IgD-negative memory B cell (primary cell): ENCODE results near the gene KIAA1191. TPM values are rescaled to one million over a fixed set of nuclear protein-coding genes. Genes with fewer than 3 reads are reported as not detected.

Experiments
- H3K27ac Mint-ChIP-seq, 3 donors: one replicate each; pipeline ENCODE4 v1.8.0; 2020 to 2022; ENCODE audit warnings: mild to moderate bottlenecking in 3 of 3, mixed read lengths in 3 of 3, moderate library complexity in 1 of 3
- H3K27me3 Mint-ChIP-seq: one replicate; pipeline ENCODE4 v1.8.0; 2021; ENCODE audit warnings: mixed read lengths
- H3K36me3 Mint-ChIP-seq: one replicate; pipeline ENCODE4 v1.8.0; 2020; ENCODE audit warnings: mild to moderate bottlenecking, mixed read lengths
- H3K4me1 Mint-ChIP-seq, 3 donors: one replicate each; pipeline ENCODE4 v1.8.0; 2020 to 2022; ENCODE audit warnings: mixed read lengths in 3 of 3, mild to moderate bottlenecking in 1 of 3
- H3K4me3 Mint-ChIP-seq, 4 donors: one replicate each; pipeline ENCODE4 v1.8.0; 2020 to 2022; ENCODE audit warnings: mild to moderate bottlenecking in 4 of 4, mixed read lengths in 4 of 4, moderate library complexity in 3 of 4
- H3K9me3 Mint-ChIP-seq, 3 donors: one replicate each; pipeline ENCODE4 v1.8.0; 2020 to 2021; ENCODE audit warnings: mixed read lengths in 3 of 3, mild to moderate bottlenecking in 1 of 3
- polyA plus RNA-seq: library from polyadenylated mRNA; unstranded; fragments of 300-500 nt; fragmentation: Illumina TruSeq; gene quantifications from one replicate; pipeline ENCODE4 v1.2.3, GENCODE V29; 2021

Gene KIAA1191
- polyA plus RNA-seq, 1 donor from 2014 or later: 45.2 TPM

DNA sequence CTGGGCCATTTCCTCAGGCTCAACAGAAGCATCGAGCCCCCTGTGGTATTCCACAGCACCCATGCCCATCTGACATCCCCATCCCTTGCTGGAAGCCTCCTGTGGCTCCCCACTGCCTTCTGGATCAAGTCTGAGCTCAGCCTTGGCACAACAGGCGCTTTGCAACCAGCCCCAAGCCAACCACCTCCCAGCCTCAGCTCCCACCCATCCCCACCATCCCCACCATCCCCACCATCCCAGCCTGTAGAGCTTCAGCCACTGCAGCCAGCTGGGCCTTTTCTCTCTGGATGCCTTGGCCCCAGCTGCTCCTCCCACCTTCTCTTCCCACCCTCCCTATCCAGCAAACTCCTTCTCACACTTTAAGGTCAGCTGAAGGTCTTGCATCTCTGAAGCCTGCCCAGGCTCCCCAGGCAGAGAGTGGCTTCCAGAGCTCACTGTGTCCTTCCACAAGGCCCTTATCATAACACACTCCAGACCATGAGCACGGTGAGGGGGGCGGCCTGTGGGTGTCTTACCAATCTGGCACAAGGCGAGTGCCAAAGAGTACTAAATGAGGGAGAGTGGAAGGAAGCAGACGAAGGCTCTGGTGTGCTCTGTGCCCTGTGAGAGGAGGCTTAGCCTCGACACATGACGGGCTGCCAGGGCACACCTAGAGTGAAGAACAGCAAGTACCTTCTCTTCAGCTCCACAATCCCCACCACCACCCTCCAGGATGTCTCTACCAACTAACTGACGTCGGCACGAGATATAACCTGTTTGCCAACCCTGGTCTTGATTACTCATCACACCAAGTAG, 33.5 kb upstream of the KIAA1191 start:
- peak overlapping the region in 1 of 3 donors; percentile 42 for H3K27ac Mint-ChIP-seq
- H3K36me3 Mint-ChIP-seq: peaks cover 3% of the 10 kb centered on the region
- H3K9me3 Mint-ChIP-seq: no peaks in the 10 kb centered on the region
- no peaks in the 10 kb centered on the region for H3K27me3 Mint-ChIP-seq
- H3K4me3 Mint-ChIP-seq: no peak overlapping the region
- peaks cover 0 to 2% (median 0%) of the 10 kb centered on the region in 3 donors for H3K4me1 Mint-ChIP-seq

DNA sequence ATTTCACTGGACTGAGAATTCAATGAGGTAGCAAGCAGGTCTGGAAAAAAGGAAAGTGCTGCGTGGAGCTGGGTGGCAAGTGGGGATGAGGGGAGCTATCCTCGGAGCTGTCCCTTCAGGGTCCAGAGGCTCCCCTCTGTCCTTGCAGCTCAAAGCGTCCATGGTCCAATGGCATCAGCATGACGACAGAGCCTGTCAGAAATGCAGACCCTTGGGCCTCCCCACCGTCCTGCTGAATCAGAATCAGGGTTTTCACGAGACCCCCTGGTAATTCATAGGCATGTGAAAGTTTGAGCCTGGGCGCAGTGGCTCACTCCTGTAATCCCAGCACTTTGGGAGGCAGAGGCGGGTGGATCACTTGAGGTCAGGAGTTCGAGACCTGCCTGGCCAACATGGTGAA, 32.5 kb upstream of the KIAA1191 start:
- H3K4me1 Mint-ChIP-seq: peaks cover 0 to 3% (median 2%) of the 10 kb centered on the region in 3 donors
- H3K4me3 Mint-ChIP-seq: no peak overlapping the region
- H3K27ac Mint-ChIP-seq: no peak overlapping the region
- H3K9me3 Mint-ChIP-seq: no peaks in the 10 kb centered on the region
- H3K36me3 Mint-ChIP-seq: peaks cover 3% of the 10 kb centered on the region
- H3K27me3 Mint-ChIP-seq: no peaks in the 10 kb centered on the region

- peaks cover 3% of the 10 kb centered on the region for H3K36me3 Mint-ChIP-seq
- peaks cover 6 to 8% (median 7%) of the 10 kb centered on the region in 3 donors for H3K4me1 Mint-ChIP-seq
- H3K27me3 Mint-ChIP-seq: no peaks in the 10 kb centered on the region
- no peaks in the 10 kb centered on the region for H3K9me3 Mint-ChIP-seq
- peak overlapping the region in 1 of 3 donors; percentile 9 for H3K27ac Mint-ChIP-seq
- peak overlapping the region in 1 of 4 donors; percentile 54 for H3K4me3 Mint-ChIP-seq
These were observed 31.0 kb upstream of the KIAA1191 start for GRCh38 chr5:176392526-176392925.

GRCh38 chr5:176391999-176392398, 30.4 kb upstream of the KIAA1191 start:
- H3K4me3 Mint-ChIP-seq: peak overlapping the region in 1 of 4 donors; percentile 77
- peak overlapping the region in 1 of 3 donors; percentile 50 for H3K27ac Mint-ChIP-seq
- peaks cover 6 to 12% (median 8%) of the 10 kb centered on the region in 3 donors for H3K4me1 Mint-ChIP-seq

DNA sequence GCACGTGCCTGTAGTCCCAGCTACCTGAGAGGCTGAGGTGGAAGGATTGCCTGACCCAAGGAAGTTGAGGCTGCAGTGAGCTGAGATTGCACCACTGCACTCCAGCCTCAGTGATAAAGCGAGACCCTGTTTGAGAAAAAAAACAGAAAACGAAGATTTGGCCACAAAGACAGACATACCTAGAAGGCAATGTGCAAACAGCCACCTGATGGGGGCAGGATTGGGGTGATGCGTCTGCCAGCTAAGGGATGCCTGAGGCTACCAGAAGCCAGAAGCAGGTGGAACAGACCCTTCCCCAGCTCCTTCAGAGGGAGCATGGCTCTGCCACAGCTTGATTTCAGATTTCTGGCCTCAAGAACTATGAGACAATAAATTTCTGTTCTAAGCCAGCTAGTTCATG, 29.9 kb upstream of the KIAA1191 start:
- Mint-ChIP-seq H3K36me3 (peaks cover 1% of the 10 kb centered on the region), H3K27me3 (no peaks in the 10 kb centered on the region), H3K4me3 (peak overlapping the region in 1 of 4 donors; percentile 77), H3K27ac (peak overlapping the region in 2 of 3 donors; percentile 50 to 76), H3K4me1 (peaks cover 8 to 16% (median 8%) of the 10 kb centered on the region in 3 donors), H3K9me3 (no peaks in the 10 kb centered on the region)

More at GRCh38 chr5:176391999-176392398, 30.4 kb upstream of the KIAA1191 start:
- peaks cover 3% of the 10 kb centered on the region for H3K36me3 Mint-ChIP-seq
- H3K9me3 Mint-ChIP-seq: no peaks in the 10 kb centered on the region
- no peaks in the 10 kb centered on the region for H3K27me3 Mint-ChIP-seq

DNA sequence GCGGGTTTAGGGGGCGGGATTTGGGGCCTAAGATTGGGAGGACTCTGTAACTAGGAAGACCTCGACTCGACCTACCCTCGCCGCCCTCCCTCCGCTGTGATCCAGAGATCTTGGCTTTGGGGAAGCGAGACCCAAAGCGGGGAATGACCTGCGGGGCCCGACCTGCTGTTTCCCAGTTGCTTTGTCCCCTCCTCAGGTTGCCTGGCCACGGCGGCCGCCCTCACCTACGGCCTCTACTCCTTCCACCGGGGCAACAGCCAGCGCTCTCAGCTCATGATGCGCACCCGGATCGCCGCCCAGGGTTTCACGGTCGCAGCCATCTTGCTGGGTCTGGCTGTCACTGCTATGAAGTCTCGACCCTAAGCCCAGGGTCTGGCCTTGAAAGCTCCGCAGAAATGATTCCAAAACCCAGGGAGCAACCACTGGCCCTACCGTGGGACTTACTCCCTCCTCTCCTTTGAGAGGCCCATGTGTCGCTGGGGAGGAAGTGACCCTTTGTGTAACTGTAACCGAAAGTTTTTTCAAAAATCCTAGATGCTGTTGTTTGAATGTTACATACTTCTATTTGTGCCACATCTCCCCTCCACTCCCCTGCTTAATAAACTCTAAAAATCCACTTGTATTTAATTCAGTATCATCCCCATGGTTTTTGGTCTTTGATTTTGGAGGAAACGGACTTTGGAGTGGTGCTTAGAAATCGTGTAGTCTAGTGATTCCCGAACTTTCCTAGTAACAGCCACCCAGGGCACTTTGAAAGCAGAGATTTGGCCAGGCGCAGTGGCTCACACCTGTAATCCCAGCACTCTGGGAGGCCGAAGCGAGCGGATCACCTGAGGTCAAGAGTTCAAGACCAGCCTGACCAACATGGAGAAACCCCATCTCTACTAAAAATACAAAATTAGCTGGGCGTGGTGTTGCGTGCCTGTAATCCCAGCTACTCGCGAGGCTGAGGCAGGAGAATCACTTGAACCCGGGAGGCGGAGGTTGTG, 27.9 kb upstream of the KIAA1191 start:
- H3K27ac Mint-ChIP-seq: peak overlapping the region; percentile 98 to 100 (median 99)
- no peaks in the 10 kb centered on the region for H3K9me3 Mint-ChIP-seq
- H3K27me3 Mint-ChIP-seq: no peaks in the 10 kb centered on the region
- peaks cover 1% of the 10 kb centered on the region for H3K36me3 Mint-ChIP-seq
- peak overlapping the region; percentile 99 to 100 (median 100) for H3K4me3 Mint-ChIP-seq
- H3K4me1 Mint-ChIP-seq: peaks cover 8 to 21% (median 17%) of the 10 kb centered on the region in 3 donors

DNA sequence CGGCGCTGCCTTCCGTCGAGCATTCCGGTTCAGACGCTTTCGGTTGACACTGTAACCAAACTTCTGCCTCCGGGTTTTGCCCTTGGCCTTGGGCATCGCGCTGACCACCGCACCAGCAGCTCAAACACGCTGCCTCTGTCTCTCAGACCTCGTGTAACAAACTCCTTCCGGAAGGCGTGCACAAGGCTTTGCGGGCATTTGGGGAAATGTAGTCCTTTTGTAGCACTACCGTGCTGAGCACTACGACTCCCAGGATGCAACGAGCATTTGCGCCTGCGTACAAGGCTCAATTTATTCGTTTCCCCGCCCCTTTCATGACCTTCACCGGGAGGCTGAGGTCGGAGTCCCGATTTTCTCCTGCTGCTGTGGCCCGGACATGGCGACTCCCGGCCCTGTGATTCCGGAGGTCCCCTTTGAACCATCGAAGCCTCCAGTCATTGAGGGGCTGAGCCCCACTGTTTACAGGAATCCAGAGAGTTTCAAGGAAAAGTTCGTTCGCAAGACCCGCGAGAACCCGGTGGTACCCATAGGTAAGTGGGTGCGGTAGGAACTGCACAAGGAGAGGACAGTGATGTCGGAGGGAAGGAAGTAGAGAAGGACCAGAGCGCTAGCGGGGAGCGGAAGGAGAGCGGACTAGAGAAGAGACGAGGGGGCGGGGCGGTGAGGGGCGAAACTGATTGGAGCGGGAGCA, 27.0 kb upstream of the KIAA1191 start, which contains the start of the genes HIGD2A and NOP16:
Gene HIGD2A, plus strand, starts transcription at position 308 of the 691 bp plus-strand sequence. Its CDS starts 69 bp downstream, at position 377.
Gene NOP16, minus strand, starts transcription at position 155 of the 691 bp plus-strand sequence. Its CDS starts 59 bp downstream, at position 96.
- no peaks in the 10 kb centered on the region for H3K9me3 Mint-ChIP-seq

GRCh38 chr5:176388003-176388443, 26.5 kb upstream of the KIAA1191 start:
- Mint-ChIP-seq H3K36me3 (peaks cover 1% of the 10 kb centered on the region), H3K27ac (peak overlapping the region; percentile 98 to 100 (median 99)), H3K9me3 (no peaks in the 10 kb centered on the region), H3K4me1 (peaks cover 8 to 21% (median 17%) of the 10 kb centered on the region in 3 donors), H3K27me3 (no peaks in the 10 kb centered on the region), H3K4me3 (peak overlapping the region; percentile 99 to 100 (median 100))

More for the DNA sequence above, 27.0 kb upstream of the KIAA1191 start, which contains the start of the genes HIGD2A and NOP16:
- Mint-ChIP-seq H3K27ac (peak within 1 kb of the TSS; percentile 98 to 100 (median 99)), H3K36me3 (peaks cover 1% of the 10 kb centered on the region), H3K4me3 (peak within 1 kb of the TSS; percentile 99 to 100 (median 100)), H3K4me1 (peaks cover 8 to 21% (median 17%) of the 10 kb centered on the region in 3 donors), H3K27me3 (no peaks in the 10 kb centered on the region)

- Mint-ChIP-seq H3K9me3 (no peaks in the 10 kb centered on the region), H3K4me3 (peak overlapping the region; percentile 99 to 100 (median 100)), H3K27me3 (no peaks in the 10 kb centered on the region), H3K36me3 (peaks cover 1% of the 10 kb centered on the region), H3K27ac (peak overlapping the region; percentile 98 to 100 (median 99)), H3K4me1 (peaks cover 8 to 21% (median 17%) of the 10 kb centered on the region in 3 donors)
These were observed 25.9 kb upstream of the KIAA1191 start for GRCh38 chr5:176387384-176387925.

GRCh38 chr5:176386491-176386890, 24.9 kb upstream of the KIAA1191 start:
- peaks cover 1% of the 10 kb centered on the region for H3K36me3 Mint-ChIP-seq
- H3K4me3 Mint-ChIP-seq: peak overlapping the region; percentile 10 to 100 (median 79)
- H3K9me3 Mint-ChIP-seq: no peaks in the 10 kb centered on the region
- peaks cover 8 to 21% (median 17%) of the 10 kb centered on the region in 3 donors for H3K4me1 Mint-ChIP-seq
- peak overlapping the region in 1 of 3 donors; percentile 99 for H3K27ac Mint-ChIP-seq
- H3K27me3 Mint-ChIP-seq: no peaks in the 10 kb centered on the region

GRCh38 chr5:176384991-176385390, 23.4 kb upstream of the KIAA1191 start:
- Mint-ChIP-seq H3K4me3 (peak overlapping the region in 2 of 4 donors; percentile 28 to 81), H3K36me3 (peaks cover under 1% of the 10 kb centered on the region), H3K27ac (peak overlapping the region in 1 of 3 donors; percentile 67), H3K4me1 (peaks cover 8 to 24% (median 19%) of the 10 kb centered on the region in 3 donors), H3K9me3 (no peaks in the 10 kb centered on the region), H3K27me3 (no peaks in the 10 kb centered on the region)

DNA sequence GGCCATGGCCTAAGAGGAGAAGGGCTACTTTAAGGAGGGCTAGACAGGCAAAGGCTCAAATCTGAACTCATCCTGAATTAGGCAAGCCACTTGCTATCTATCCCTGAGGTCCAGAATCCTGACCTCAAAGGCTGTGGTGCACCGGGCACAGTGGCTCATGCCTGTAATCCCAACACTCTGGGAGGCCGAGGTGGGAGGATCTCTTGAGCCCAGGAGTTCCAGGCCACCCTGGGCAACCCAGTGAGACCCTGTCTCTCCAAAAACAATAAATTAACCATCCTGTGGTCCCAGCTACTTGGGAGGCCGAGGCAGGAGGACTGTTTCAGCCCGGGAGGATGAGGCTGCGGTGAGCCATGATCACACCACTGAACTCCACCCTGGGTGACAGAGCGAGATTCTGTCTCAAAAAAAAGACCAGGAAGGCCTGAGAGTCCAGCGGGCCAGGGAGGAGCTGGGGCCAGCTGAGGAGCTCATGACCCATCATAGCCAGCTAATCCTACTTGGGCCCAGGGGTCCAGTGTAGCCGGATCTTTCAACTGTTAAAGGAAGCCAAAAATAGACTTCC, 22.9 kb upstream of the KIAA1191 start:
- Mint-ChIP-seq H3K36me3 (peaks cover 2% of the 10 kb centered on the region), H3K4me3 (peak overlapping the region in 2 of 4 donors; percentile 28 to 81), H3K9me3 (no peaks in the 10 kb centered on the region), H3K27ac (peak overlapping the region in 1 of 3 donors; percentile 67), H3K27me3 (no peaks in the 10 kb centered on the region), H3K4me1 (peaks cover 13 to 25% (median 23%) of the 10 kb centered on the region in 3 donors)

DNA sequence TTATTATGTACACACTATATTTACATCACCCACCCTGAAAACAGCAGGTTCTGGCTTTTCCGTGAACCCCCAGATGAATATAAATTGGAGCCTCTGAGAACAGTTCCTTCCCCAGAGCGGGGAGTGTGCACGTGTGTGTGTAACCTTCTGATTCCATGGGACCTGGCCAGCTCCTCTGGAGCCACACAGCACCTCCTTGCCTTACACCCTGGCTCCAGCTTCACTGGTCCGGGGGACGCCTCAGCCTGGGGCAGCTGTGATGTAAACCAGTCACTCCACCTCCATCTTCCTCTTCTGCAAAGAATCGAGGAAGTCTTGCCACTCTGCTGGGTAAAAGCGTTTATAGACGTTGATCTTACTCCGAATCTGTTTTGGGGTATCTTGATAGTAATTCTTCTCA, 22.4 kb upstream of the KIAA1191 start:
- peaks cover 15 to 25% (median 23%) of the 10 kb centered on the region in 3 donors for H3K4me1 Mint-ChIP-seq
- no peaks in the 10 kb centered on the region for H3K9me3 Mint-ChIP-seq
- peak overlapping the region in 1 of 4 donors; percentile 50 for H3K4me3 Mint-ChIP-seq
- no peaks in the 10 kb centered on the region for H3K27me3 Mint-ChIP-seq
- peaks cover 2% of the 10 kb centered on the region for H3K36me3 Mint-ChIP-seq
- H3K27ac Mint-ChIP-seq: no peak overlapping the region
